Measurements from ENCODE around the gene CDH5. TPM values are rescaled to one million over a fixed set of nuclear protein-coding genes. Genes with fewer than 3 reads are reported as not detected.

Gene CDH5
- total and polyA plus RNA-seq, 2 of the 4 experiments (the other 2 are of a cell fraction), result not detected

- Histone ChIP-seq H4K8ac (ENCODE audit: low read depth in 2 of 2, low read length in 2 of 2) (no peak overlapping the region), H3K14ac (replicated peaks; ENCODE audit: low read depth, low read length) (no peak overlapping the region), H2AK9ac (replicated peaks; ENCODE audit: low read depth, low read length, poor library complexity) (no peak overlapping the region), H4K91ac (ENCODE audit: insufficient read depth, low read depth, low read length) (no peak overlapping the region), H4K20me1 (ENCODE audit: insufficient read depth, low read length) (no peaks in the 10 kb centered on the region), H4K5ac (ENCODE audit: low read depth, low read length) (no peak overlapping the region), H3K27ac (ENCODE audit: insufficient read depth, low read length) (no peak overlapping the region), H3K36me3 (ENCODE audit: control insufficient read depth, insufficient read depth, low read length) (no peaks in the 10 kb centered on the region), H2BK15ac (ENCODE audit: low read depth, low read length) (no peak overlapping the region), H3K27me3 (ENCODE audit: control insufficient read depth, insufficient read depth, low read length) (peaks cover 45% of the 10 kb centered on the region), H3K9ac (ENCODE audit: low read depth, low read length) (no peak overlapping the region), H3K18ac (ENCODE audit: low read depth, low read length) (no peak overlapping the region), H3K9me1 (ENCODE audit: insufficient read depth, low read length) (no peaks in the 10 kb centered on the region), H3K4me2 (ENCODE audit: low read depth, low read length) (no peak overlapping the region), H3K79me1 (ENCODE audit: low read depth in 1 of 2, low read length in 2 of 2) (no peaks in the 10 kb centered on the region), H3K23ac (ENCODE audit: low read depth, low read length) (no peak overlapping the region), H3K9me3 (ENCODE audit: control insufficient read depth, insufficient read depth, low read length) (no peaks in the 10 kb centered on the region; the same call in 1 of the 2 replicates), H2AFZ (replicated peaks; ENCODE audit: low read length, poor library complexity) (no peak overlapping the region), H3K4ac (ENCODE audit: low read depth, low read length) (no peak overlapping the region), H2BK5ac (ENCODE audit: low read depth, low read length, poor library complexity, severe bottlenecking) (no peak overlapping the region), H3K56ac (ENCODE audit: extremely low read depth, insufficient read depth, low read length) (no peak overlapping the region), H2BK120ac (ENCODE audit: low read depth, low read length) (no peak overlapping the region), H3K4me1 (ENCODE audit: control insufficient read depth, insufficient read depth, low read length) (no peaks in the 10 kb centered on the region), H2BK20ac (ENCODE audit: low read depth, low read length) (no peak overlapping the region), H3K4me3 (ENCODE audit: insufficient read depth, low read depth, low read length) (no peak overlapping the region), H2AK5ac (ENCODE audit: low read depth, low read length) (no peak overlapping the region)
- DNase-seq, result no peak
- no peak for ATAC-seq (ENCODE audit: low read depth)
- POLR2A ChIA-PET (ENCODE audit: unreplicated experiment), result no interaction called here
- no peak for TF ChIP-seq MXI1 (IDR thresholded peaks at IDR 0.05; ENCODE audit: borderline replicate concordance, low read depth, low read length)
- TF ChIP-seq RCOR1 (IDR thresholded peaks at IDR 0.05; ENCODE audit: insufficient replicate concordance, low read length), result no peak
- TF ChIP-seq NFE2L2 (IDR thresholded peaks at IDR 0.05; ENCODE audit: low read depth, low read length), result no peak
- TF ChIP-seq MAZ (IDR thresholded peaks at IDR 0.05; ENCODE audit: borderline replicate concordance, low read depth, low read length), result no peak
- no peak for TF ChIP-seq CEBPB (IDR thresholded peaks at IDR 0.05; ENCODE audit: low read depth, low read length)
- no peak for TF ChIP-seq USF2 (IDR thresholded peaks at IDR 0.05; ENCODE audit: low read depth, low read length)
- in situ Hi-C loops (cut with MboI; ENCODE audit: low sequenced_read_pairs), result no loop called here
- intact Hi-C loops (cut with micrococcal nuclease), result no loop called here
- CTCF ChIA-PET, result no interaction called here
- 61% methylated on average over 3 of the region's 9 CpGs; no CpG with 5 or more reads in 1 of the 2 experiments for WGBS, 2 experiments (ENCODE audit: extremely low coverage in 2 of 2, insufficient read length in 1 of 2)
- BruUV-seq (replicated peaks), result no TSS peak
- dilution Hi-C loops (cut with HindIII; ENCODE audit: low sequenced_read_pairs, unreplicated experiment), result no loop called here
Observed at GRCh38 chr16:66434619-66435430, 68.3 kb downstream of the CDH5 start.

All from IMR-90 (cell line).